M059J (cell line): ENCODE results near the gene GRPEL1. TPM values are rescaled to one million over a fixed set of nuclear protein-coding genes. Genes with fewer than 3 reads are reported as not detected.

Experiments used
- DNase-seq: peaks from one replicate; pipeline ENCODE4 v3.0.0-alpha.2; 2012; ENCODE audit warnings: low read depth
- total RNA-seq: library from RNA; depleted of rRNA; stranded (reverse); fragments of >200 nt; shearing (Covaris generic); gene quantifications from 2 replicates; pipeline ENCODE4 v1.2.3, GENCODE V29; 2014

The GRPEL1 gene
- total RNA-seq, 1 experiment from 2014 or later: 52.5 TPM

- no peak for DNase-seq
These were observed 1.9 kb downstream of the GRPEL1 start for GRCh38 chr4:7066006-7066405.

GRCh38 chr4:7063362-7063761 is 4.5 kb downstream of the GRPEL1 start:
- no peak for DNase-seq

DNA sequence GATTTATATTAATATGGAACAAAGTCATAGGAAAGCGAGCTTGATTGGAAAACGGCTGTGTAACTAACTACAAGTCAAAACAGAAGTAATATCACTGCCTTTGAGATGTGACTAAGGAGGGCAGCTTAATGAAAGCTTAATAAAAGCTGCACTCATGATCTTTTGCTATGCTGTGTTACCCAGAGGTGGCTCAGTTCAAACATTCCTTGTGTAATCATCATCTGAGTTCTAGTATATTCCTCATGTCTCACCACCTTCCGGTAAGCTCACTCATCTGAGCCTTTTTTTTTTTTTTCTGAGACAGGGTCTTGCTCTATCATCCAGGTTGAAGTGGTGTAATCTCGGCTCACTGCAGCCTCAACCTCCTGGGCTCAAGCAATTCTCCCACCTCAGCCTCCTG is 5.0 kb downstream of the GRPEL1 start:
- DNase-seq: no peak

DNA sequence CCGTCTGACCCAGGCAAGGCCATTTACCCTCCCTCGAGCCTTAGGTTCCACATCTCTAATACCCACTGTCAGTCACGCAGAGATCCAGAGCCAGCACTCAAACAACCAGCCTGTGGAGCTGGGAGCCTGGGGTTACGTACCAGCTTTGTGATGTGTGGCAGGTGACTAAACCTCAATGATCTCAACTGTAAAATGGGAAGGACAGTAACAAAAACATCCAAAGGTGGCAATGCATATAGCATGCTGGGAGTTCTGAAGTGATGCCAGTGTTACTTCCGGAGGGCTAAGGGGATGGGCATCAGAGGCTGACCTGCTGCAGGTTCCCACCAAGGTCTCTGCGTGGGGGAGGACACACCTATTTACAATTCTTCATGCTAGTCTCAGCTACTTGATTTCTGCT is 6.0 kb downstream of the GRPEL1 start:
- DNase-seq: no peak

- no peak for DNase-seq
These were observed 7.3 kb downstream of the GRPEL1 start for GRCh38 chr4:7060346-7061150.

- no peak for DNase-seq
These were observed 8.2 kb downstream of the GRPEL1 start for GRCh38 chr4:7059662-7060061.

DNA sequence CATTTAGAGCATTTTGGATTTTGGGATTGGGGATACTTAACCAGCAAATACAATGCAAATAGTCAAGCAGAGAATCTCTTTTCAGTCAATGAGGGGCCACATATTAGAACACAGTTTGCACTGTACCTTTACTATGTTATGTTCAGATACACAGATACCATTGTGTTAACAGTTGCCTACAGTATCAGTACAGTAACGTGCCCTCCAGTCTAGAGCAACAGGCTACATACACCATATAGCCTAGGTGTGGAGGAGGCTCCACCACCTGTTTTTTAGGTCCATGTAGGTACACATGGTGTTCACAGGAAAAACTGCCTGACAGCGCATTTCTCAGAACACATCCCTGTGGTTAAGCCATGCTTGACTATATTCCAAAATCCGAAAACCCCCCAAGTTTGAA is 9.1 kb downstream of the GRPEL1 start:
- DNase-seq: no peak

- no peak for DNase-seq
These were observed 11.9 kb downstream of the GRPEL1 start for GRCh38 chr4:7055990-7056325.

- peak; percentile 12 for DNase-seq
These were observed 12.5 kb downstream of the GRPEL1 start for GRCh38 chr4:7055111-7055989.

- DNase-seq: no peak
These were observed 13.6 kb downstream of the GRPEL1 start for GRCh38 chr4:7054106-7054880.

GRCh38 chr4:7052923-7053715 is 14.7 kb downstream of the GRPEL1 start:
- no peak for DNase-seq

DNA sequence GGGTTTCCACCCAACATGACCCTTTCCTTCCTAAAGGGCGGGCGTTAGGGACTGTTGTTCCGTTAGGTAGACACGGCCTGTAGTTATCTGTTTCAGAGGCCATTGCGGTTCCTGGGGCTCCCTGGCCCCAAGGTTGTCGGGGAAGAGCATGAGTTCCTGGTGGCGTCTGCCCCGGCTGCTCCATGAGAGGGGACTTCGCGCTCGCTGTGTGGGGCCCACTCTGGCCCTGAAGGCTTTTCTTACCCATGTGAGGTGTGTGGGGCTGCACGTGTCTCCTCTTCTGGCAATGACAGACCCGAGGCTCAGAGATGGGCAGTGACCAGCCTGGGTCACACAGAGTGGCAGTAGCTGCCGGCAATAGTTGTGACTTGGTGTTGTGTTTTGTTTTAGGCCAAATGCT is 15.6 kb downstream of the GRPEL1 start:
- no peak for DNase-seq

- DNase-seq: no peak
These were observed 16.0 kb downstream of the GRPEL1 start for GRCh38 chr4:7051905-7052304.

GRCh38 chr4:7051144-7051495 is 16.7 kb downstream of the GRPEL1 start:
- DNase-seq: no peak

- no peak for DNase-seq
These were observed 17.3 kb downstream of the GRPEL1 start for GRCh38 chr4:7050481-7051143.

GRCh38 chr4:7049739-7050138 is 18.1 kb downstream of the GRPEL1 start:
- no peak for DNase-seq

DNA sequence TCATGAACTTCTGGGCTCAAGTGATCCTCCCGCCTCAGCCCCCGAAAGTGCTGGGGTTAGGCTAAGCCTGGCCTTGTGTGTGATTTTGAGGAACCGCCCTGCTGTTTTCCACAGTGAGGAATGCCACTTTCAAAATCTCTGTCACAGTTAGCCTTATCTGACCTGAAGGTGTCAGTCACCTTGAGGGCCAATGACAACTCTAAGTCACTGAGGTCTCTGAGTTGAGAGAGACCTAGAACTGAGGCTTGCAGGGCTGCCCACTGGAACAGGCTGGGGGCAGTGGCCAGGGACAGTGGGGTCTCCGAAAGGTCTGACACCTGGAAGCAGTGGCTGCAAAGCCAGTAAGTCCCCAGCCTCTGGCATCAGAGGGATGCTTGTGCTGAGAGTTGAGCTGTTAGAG is 18.6 kb downstream of the GRPEL1 start:
- no peak for DNase-seq

DNA sequence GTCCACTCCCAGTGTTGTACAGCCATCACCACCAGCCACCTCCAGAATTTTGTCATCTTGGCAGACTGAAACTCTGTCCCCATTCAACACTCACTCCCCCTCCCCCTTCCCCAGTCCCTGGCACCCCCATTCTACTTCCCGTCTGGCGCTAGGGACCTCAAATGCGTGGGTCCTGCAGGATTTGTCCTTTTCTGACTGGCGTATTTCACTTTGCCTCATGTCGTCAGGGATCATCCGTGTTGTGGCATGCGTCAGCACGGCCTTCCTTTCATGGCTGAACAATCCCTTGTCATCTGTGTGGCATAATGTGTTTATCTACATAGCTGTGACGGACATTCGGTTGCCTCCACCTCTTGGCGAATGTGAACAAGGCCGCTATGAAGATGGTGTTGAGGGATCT is 19.2 kb downstream of the GRPEL1 start:
- DNase-seq: no peak

DNA sequence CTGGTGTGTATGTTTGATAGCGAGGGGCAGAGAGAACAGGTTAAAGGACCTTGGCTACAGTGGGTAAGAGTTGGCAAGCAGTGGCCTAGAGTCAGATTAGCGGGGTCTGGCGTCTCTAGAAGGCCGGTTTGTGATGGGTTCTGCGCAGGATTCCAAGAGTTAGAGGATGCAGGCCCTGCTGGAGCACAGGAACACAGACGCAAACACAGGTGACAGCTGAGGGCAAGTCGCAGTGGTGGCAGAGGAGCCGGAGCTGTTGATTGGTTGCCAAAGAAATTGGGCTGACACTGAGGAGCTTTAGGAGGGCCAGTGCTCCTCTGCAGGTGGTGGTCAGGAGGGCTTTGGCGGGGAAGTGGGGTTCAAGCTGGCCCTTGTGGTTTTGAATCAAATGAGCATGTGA is 20.9 kb downstream of the GRPEL1 start:
- no peak for DNase-seq

- DNase-seq: no peak
These were observed 21.6 kb downstream of the GRPEL1 start for GRCh38 chr4:7045961-7046921.
